ENCODE results near the gene SAE1. TPM values are rescaled to one million over a fixed set of nuclear protein-coding genes. Genes with fewer than 3 reads are reported as not detected.

The SAE1 gene
- total and polyA plus RNA-seq, 10 of the 15 experiments (the other 5 are each of a cell fraction or from before 2014, with no cell fraction given), result 62.0 to 246 (median 148) TPM

DNA sequence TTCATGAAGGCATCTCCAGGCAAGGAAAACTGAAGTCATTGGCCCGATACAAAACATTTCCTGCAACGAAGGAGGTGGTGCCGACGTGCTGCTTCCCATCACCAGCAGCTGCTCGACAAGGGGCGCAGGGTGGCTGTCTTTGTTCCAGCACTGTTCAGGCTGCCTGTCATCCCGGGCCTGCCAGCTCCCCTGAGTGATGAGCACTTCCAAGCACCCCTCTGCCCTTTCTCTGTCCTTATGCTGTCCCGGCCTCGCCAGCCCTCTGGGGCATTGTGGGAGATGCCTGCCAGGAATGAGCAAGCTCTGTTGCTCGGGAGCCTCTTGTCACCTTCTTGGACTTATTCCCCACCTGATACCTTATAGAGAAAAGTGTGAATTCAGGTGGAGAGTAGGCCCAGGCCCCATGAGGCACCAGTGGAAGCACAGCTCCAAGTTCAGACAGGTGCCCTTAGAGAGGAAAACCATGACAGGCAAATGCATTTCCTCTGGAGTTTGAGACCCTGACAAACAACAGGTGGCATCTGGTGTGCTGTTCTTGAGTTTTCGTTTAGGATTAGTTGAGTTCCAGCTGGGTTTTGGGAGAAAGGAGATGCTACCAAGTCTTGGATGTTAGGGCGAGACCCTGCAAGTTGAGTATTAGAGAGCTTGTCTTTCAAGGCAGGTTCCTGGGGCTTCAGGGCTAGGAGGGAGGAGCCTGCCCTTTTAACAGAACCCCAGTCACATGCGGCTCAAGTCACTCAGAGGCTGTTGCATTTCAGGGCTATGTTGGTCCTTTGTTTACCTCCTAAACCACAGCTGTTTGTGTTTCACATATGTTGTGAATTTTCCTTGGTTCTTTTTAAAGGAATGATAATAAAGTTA, 78.9 kb downstream of the SAE1 start (continued):
- TF ChIP-seq, protein P1, sequence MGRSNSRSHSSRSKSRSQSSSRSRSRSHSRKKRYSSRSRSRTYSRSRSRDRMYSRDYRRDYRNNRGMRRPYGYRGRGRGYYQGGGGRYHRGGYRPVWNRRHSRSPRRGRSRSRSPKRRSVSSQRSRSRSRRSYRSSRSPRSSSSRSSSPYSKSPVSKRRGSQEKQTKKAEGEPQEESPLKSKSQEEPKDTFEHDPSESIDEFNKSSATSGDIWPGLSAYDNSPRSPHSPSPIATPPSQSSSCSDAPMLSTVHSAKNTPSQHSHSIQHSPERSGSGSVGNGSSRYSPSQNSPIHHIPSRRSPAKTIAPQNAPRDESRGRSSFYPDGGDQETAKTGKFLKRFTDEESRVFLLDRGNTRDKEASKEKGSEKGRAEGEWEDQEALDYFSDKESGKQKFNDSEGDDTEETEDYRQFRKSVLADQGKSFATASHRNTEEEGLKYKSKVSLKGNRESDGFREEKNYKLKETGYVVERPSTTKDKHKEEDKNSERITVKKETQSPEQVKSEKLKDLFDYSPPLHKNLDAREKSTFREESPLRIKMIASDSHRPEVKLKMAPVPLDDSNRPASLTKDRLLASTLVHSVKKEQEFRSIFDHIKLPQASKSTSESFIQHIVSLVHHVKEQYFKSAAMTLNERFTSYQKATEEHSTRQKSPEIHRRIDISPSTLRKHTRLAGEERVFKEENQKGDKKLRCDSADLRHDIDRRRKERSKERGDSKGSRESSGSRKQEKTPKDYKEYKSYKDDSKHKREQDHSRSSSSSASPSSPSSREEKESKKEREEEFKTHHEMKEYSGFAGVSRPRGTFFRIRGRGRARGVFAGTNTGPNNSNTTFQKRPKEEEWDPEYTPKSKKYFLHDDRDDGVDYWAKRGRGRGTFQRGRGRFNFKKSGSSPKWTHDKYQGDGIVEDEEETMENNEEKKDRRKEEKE (IDR thresholded peaks at IDR 0.05), result no peak

DNA sequence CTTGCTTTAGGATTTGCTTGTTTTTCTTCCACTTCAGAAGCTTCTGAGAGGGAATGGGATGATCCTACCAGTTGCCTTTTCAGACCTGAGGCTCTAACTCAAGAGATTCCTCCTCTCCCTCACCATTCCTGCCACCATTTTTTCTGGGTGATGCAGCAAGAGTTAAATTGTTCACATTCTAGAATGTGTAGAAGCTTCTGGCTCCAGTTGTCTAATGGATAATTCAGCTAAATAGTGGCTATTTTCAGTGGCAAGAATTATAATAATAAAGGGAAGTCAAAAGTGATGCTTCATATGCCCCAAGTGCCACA, 79.5 kb downstream of the SAE1 start:
- H3K79me2 ChIP-seq (ENCODE audit: control insufficient read depth, insufficient read depth, low read length), result no peaks in the 10 kb centered on the region
- no TSS peak for BruUV-seq (replicated peaks)

More for the DNA sequence above, 79.5 kb downstream of the SAE1 start:
- ChIA-PET SMC1A (ENCODE audit: uncharacterized antibody, unreplicated experiment) (interaction anchor here (0.5 to 7.4 kb wide), 24 partner anchors 8 to 303 kb away, joined by 3 to 211 read pairs (median 4); partner anchors contain the start of genes CCDC9, SAE1 and ZC3H4), CTCF (interaction anchor here (0.7 to 12.2 kb wide), 41 partner anchors 9 to 296 kb away, joined by 3 to 473 read pairs (median 5); partner anchors contain the start of genes CCDC9, DHX34, SAE1 and ZC3H4), POLR2A (interaction anchor here (0.5 to 4.3 kb wide), 15 partner anchors 8 to 1699 kb away, joined by 3 to 66 read pairs (median 4); partner anchors contain the start of genes CCDC9 and ZC3H4), RAD21 (ENCODE audit: unreplicated experiment) (interaction anchor here (0.6 to 7.1 kb wide), 21 partner anchors 9 to 181 kb away, joined by 3 to 255 read pairs (median 6); partner anchors contain the start of genes CCDC9, INAFM1 and ZC3H4)
- ATAC-seq (no peak), FAIRE-seq (no peak), DNase-seq (ENCODE audit: low read depth, low spot score) (no peak)
- intact Hi-C loops (cut with micrococcal nuclease; ENCODE audit: unreplicated experiment) (loop anchor here (1.0 kb wide), 1 partner anchor 34 kb away; no protein-coding TSS in a partner anchor), in situ Hi-C loops (cut with MboI) (loop anchor here (5.0 kb wide), 1 partner anchor 37 kb away; no protein-coding TSS in a partner anchor)
- H3K36me3 ChIP-seq (ENCODE audit: control insufficient read depth in 2 of 2, insufficient read depth in 2 of 2, low read length in 1 of 2), result peaks cover 21 to 25% of the 10 kb centered on the region in 2 experiments
- H3K9ac ChIP-seq (ENCODE audit: control insufficient read depth, insufficient read depth, low read length), result no peak overlapping the region
- H3K27me3 ChIP-seq (replicated peaks in 1 of 2; ENCODE audit: control insufficient read depth in 2 of 2, insufficient read depth in 2 of 2, low read length in 1 of 2), result no peaks in the 10 kb centered on the region
- H3K4me2 ChIP-seq (ENCODE audit: control insufficient read depth, insufficient read depth), result no peak overlapping the region
- no peak overlapping the region for H2AFZ ChIP-seq (ENCODE audit: control insufficient read depth, low read depth, low read length)
- no peaks in the 10 kb centered on the region for H3K9me3 ChIP-seq (replicated peaks; ENCODE audit: control insufficient read depth, insufficient read depth, low read length)
- no peak overlapping the region for H3K27ac ChIP-seq (ENCODE audit: control insufficient read depth, insufficient read depth)
- H4K20me1 ChIP-seq (ENCODE audit: control insufficient read depth, insufficient read depth), result no peaks in the 10 kb centered on the region
- no peak overlapping the region for H3K4me3 ChIP-seq
- TF ChIP-seq SIN3A (IDR thresholded peaks at IDR 0.05; ENCODE audit: low read depth, low read length), result no peak
- no peak for TF ChIP-seq ZSCAN29 (IDR thresholded peaks at IDR 0.05)
- no peak for TF ChIP-seq RFX5 (IDR thresholded peaks at IDR 0.05; ENCODE audit: low read depth, low read length)
- TF ChIP-seq, protein P2, sequence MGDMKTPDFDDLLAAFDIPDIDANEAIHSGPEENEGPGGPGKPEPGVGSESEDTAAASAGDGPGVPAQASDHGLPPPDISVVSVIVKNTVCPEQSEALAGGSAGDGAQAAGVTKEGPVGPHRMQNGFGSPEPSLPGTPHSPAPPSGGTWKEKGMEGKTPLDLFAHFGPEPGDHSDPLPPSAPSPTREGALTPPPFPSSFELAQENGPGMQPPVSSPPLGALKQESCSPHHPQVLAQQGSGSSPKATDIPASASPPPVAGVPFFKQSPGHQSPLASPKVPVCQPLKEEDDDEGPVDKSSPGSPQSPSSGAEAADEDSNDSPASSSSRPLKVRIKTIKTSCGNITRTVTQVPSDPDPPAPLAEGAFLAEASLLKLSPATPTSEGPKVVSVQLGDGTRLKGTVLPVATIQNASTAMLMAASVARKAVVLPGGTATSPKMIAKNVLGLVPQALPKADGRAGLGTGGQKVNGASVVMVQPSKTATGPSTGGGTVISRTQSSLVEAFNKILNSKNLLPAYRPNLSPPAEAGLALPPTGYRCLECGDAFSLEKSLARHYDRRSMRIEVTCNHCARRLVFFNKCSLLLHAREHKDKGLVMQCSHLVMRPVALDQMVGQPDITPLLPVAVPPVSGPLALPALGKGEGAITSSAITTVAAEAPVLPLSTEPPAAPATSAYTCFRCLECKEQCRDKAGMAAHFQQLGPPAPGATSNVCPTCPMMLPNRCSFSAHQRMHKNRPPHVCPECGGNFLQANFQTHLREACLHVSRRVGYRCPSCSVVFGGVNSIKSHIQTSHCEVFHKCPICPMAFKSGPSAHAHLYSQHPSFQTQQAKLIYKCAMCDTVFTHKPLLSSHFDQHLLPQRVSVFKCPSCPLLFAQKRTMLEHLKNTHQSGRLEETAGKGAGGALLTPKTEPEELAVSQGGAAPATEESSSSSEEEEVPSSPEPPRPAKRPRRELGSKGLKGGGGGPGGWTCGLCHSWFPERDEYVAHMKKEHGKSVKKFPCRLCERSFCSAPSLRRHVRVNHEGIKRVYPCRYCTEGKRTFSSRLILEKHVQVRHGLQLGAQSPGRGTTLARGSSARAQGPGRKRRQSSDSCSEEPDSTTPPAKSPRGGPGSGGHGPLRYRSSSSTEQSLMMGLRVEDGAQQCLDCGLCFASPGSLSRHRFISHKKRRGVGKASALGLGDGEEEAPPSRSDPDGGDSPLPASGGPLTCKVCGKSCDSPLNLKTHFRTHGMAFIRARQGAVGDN (IDR thresholded peaks at IDR 0.05), result no peak
- TF ChIP-seq ZNF217 (IDR thresholded peaks at IDR 0.05), result no peak
- no peak for TF ChIP-seq IKZF1 (conservative IDR thresholded peaks at IDR 0.05)
- no peak for TF ChIP-seq STAT3 (IDR thresholded peaks at IDR 0.05; ENCODE audit: low read depth, low read length)
- TF ChIP-seq POLR2AphosphoS5 (IDR thresholded peaks at IDR 0.05; ENCODE audit: low read length), result no peak
- 0 out of 2 replicates have a peak, but pooled peaks cover 2% of the 10 kb centered on the region for H3K4me1 ChIP-seq (ENCODE audit: control insufficient read depth, insufficient read depth, low read length)

Measured in GM12878 (cell line).